Measurements from ENCODE around the gene FXR2. TPM values are rescaled to one million over a fixed set of nuclear protein-coding genes. Genes with fewer than 3 reads are reported as not detected.

FXR2 gene
- total and polyA plus RNA-seq, 9 of the 15 experiments (the other 6 are each of a cell fraction or from before 2014, with no cell fraction given), result 2.0 to 49.3 (median 24.5) TPM

DNA sequence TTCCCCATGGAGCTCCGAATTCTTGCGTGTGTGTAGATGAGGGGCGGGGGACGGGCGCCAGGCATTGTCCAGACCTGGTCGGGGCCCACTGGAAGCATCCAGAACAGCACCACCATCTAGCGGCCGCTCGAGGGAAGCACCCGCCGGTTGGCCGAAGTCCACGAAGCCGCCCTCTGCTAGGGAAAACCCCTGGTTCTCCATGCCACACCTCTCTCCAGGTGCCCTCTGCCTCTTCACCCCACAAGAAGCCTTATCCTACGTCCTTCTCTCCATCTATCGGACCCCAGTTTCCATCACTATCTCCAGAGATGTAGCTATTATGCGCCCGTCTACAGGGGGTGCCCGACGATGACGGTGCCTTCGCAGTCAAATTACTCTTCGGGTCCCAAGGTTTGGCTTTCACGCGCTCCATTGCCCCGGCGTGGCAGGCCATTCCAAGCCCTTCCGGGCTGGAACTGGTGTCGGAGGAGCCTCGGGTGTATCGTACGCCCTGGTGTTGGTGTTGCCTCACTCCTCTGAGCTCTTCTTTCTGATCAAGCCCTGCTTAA is 53.6 kb downstream of the FXR2 start (continued):
- TF ChIP-seq, protein P1, sequence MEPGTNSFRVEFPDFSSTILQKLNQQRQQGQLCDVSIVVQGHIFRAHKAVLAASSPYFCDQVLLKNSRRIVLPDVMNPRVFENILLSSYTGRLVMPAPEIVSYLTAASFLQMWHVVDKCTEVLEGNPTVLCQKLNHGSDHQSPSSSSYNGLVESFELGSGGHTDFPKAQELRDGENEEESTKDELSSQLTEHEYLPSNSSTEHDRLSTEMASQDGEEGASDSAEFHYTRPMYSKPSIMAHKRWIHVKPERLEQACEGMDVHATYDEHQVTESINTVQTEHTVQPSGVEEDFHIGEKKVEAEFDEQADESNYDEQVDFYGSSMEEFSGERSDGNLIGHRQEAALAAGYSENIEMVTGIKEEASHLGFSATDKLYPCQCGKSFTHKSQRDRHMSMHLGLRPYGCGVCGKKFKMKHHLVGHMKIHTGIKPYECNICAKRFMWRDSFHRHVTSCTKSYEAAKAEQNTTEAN (CRISPR knock-in tag; IDR thresholded peaks at IDR 0.05), result no peak
- TF ChIP-seq ZNF609 (CRISPR knock-in tag; IDR thresholded peaks at IDR 0.05; ENCODE audit: borderline replicate concordance) (no peak), HEY1 (CRISPR knock-in tag; IDR thresholded peaks at IDR 0.05; ENCODE audit: borderline replicate concordance) (no peak), ZNF277 (CRISPR knock-in tag; IDR thresholded peaks at IDR 0.05; ENCODE audit: borderline replicate concordance) (no peak), CEBPZ (IDR thresholded peaks at IDR 0.05; ENCODE audit: borderline replicate concordance, low read depth, low read length) (no peak), HNRNPL (IDR thresholded peaks at IDR 0.05; ENCODE audit: low read depth, low read length) (no peak), ZNF197 (CRISPR knock-in tag; IDR thresholded peaks at IDR 0.05; ENCODE audit: low read depth) (no peak), TAL1 (IDR thresholded peaks at IDR 0.05) (no peak), CHD2 (IDR thresholded peaks at IDR 0.05; ENCODE audit: low read depth, low read length) (no peak), HMG20B (CRISPR knock-in tag; IDR thresholded peaks at IDR 0.05) (no peak), PRPF4 (IDR thresholded peaks at IDR 0.05; ENCODE audit: insufficient read depth, low read depth, low read length, poor library complexity, severe bottlenecking) (no peak), NR1H2 (CRISPR knock-in tag; IDR thresholded peaks at IDR 0.05) (no peak)
- TF ChIP-seq, protein P2, sequence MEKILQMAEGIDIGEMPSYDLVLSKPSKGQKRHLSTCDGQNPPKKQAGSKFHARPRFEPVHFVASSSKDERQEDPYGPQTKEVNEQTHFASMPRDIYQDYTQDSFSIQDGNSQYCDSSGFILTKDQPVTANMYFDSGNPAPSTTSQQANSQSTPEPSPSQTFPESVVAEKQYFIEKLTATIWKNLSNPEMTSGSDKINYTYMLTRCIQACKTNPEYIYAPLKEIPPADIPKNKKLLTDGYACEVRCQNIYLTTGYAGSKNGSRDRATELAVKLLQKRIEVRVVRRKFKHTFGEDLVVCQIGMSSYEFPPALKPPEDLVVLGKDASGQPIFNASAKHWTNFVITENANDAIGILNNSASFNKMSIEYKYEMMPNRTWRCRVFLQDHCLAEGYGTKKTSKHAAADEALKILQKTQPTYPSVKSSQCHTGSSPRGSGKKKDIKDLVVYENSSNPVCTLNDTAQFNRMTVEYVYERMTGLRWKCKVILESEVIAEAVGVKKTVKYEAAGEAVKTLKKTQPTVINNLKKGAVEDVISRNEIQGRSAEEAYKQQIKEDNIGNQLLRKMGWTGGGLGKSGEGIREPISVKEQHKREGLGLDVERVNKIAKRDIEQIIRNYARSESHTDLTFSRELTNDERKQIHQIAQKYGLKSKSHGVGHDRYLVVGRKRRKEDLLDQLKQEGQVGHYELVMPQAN (IDR thresholded peaks at IDR 0.05; ENCODE audit: borderline replicate concordance), result peak; percentile 75; the same call in 1 of the 2 replicates

All from K562 (cell line).